H54 (cell line): ENCODE results near the gene SPECC1L.
"Not testable (repeated sequence)": the region's sequence is repeated elsewhere in the genome, so short reads cannot be mapped to it uniquely, and the experiment has no call there.

Experiments
- DNase-seq: peaks from one replicate; pipeline ENCODE4 v3.0.0; 2011; ENCODE audit warnings: low spot score, mixed read lengths; ENCODE audit not compliant: insufficient read length
- FAIRE-seq: peaks from 3 replicates; lab custom pipeline; 2011; peaks lifted over from hg19 to GRCh38; lab: Jason Lieb, UNC
- POLR2A ChIP-seq: IDR thresholded peaks from 2 replicates; pipeline ENCODE4 v1.6.1; 2011; ENCODE audit warnings: low read depth, mild to moderate bottlenecking, low read length

Gene SPECC1L

DNA sequence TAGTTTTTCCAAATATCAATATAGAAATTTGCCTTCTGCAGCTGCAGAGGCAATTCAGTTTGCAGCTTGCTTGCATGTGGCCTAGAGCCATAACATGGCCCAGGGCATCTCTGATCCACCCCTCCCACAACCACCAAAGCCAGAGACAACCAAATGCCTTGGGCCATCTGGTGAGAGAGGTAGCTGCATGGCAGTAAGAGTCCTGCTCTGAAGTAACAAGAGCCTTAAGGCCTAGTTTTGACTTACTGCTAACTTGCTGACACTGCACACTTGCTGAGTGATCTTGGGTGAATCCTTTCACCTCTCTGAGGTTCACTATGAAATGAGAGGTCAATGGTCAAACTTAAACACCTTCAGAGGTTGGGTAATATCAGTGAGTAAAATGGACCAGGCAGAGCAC lies 4.9 kb upstream of the SPECC1L start:
- FAIRE-seq (no peak), DNase-seq (no peak)
- TF ChIP-seq POLR2A: no peak

DNA sequence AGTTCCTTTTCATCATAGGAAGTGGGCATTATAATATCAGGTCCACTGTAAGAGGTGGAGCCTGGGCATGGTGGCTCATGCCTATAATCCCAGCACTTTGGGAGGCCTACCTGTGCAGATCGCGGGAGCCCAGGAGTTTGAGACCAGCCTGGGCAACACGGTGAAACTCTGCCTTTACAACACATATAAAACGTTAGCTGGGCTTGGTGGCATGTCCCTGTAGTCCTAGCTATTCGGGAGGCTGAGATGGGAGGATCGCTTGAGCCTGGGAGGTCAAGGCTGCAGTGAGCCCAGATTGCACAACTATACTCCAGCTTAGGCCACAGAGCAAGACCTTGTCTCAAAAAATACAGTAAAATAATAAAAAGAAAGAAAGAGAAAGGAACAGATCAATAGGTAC lies 4.1 kb upstream of the SPECC1L start:
- not testable (repeated sequence) for DNase-seq, FAIRE-seq

DNA sequence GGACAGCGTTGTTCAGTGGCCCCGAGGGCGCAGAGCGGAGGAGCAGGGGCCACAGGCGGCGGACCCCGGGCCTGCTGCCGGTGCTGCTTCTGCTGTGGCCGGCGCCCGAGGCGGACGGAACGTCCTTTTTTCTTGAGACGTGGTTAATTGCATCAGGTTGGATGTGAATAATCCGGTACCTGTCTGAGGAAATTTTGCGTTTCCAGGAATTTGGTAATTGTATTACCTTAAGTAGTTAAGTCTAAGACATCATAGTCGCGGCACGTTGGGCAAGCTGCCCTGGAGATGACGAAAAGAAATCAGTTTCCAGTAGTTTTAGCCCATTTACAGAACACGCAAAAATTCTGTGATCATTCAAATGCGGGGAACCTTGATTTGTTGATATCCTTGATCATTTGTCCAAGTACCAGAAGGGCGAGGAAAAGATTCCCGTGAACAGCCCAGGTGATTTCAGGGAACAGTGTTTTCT lies 789 bp downstream of the SPECC1L start:
- FAIRE-seq: no peak
- DNase-seq: no peak

DNA sequence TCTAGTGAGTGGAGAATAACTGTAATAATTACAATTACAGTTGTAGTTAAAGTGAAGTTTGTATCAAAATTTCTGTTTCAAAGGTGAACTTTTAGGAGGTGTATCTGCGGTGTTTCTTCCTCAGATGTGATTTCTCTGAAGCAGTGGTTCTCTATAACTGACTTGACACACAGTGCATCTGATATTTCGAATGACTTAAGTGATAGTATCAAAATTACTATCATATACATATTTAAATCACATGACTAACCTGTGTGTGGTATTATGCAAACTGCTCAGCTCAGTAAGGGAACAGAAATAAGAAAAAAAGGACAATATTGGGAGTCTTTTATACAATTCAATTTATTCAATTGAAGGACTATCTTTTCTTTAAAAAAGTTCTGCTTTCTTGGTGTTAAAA lies 2.4 kb downstream of the SPECC1L start:
- not testable (repeated sequence) for FAIRE-seq, DNase-seq

More for the DNA sequence above, 789 bp downstream of the SPECC1L start:
- TF ChIP-seq POLR2A: no peak

DNA sequence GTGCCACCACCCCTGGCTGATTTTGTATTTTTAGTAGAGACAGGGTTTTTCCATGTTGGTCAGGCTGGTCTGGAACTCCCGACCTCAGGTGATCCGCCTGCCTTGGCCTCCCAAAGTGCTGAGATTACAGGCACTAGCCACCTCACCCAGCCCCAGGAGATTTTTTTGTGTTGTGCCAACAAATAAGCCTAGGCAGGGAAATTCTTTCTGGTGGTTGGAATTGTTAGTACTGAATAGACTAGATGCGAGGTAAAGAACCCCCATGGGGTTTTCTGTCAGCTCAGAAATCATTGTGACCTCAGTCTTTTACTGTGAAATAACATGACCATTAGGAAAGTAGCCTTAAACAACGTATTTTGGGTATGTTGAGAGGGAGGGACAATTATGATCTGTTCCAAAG lies 3.3 kb downstream of the SPECC1L start:
- DNase-seq, FAIRE-seq: not testable (repeated sequence)

GRCh38 chr22:24274696-24275405 lies 4.2 kb downstream of the SPECC1L start:
- not testable (repeated sequence) for DNase-seq, FAIRE-seq

DNA sequence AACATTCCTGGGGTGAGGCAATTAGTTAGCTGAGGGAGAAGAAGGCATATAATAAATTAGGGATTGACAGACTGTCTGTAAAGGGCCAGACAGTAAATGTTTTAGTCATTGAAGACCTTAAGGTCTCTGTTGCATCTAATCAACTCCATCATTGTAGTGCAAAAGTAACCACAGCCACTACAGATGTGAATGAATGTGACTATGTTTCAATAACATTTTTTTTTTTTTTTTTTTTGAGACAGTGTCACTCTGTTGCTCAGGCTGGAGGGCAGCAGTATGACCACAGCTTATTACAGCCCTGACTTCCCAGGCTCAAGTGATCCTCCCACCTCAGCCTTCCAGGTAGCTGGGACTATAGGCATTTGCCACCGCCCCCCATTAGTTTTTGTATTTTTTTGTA lies 9.7 kb downstream of the SPECC1L start:
- not testable (repeated sequence) for FAIRE-seq

DNA sequence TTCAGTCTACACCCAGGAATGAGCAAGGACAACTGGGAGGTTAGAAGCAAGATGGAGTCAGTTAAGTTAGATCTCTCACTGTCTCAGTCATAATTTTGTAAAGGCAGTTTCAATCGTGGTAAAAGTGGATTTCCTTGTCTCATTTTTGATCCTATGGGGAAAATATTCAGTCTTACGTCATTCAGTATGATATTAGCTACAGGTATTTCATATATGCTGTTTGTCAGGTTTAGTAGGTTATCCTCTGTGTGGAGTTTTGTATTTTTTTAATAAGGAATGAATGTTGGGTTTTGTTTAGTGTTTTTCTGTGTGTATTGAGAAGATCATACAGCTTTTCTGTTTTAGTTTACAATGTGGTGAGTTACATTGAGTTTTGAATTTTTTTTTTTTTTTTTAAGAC lies 11.8 kb downstream of the SPECC1L start:
- no peak for FAIRE-seq
- no peak for DNase-seq
- no peak for TF ChIP-seq POLR2A

More for the DNA sequence above, 9.7 kb downstream of the SPECC1L start:
- not testable (repeated sequence) for DNase-seq

GRCh38 chr22:24284747-24285203 lies 14.1 kb downstream of the SPECC1L start:
- FAIRE-seq (no peak), DNase-seq (no peak)
- TF ChIP-seq POLR2A: no peak

- no peak for FAIRE-seq
- no peak for DNase-seq
- TF ChIP-seq POLR2A: no peak
These were observed 14.6 kb downstream of the SPECC1L start for GRCh38 chr22:24285245-24285644.

GRCh38 chr22:24287212-24287611 lies 16.6 kb downstream of the SPECC1L start:
- FAIRE-seq, DNase-seq: not testable (repeated sequence)

DNA sequence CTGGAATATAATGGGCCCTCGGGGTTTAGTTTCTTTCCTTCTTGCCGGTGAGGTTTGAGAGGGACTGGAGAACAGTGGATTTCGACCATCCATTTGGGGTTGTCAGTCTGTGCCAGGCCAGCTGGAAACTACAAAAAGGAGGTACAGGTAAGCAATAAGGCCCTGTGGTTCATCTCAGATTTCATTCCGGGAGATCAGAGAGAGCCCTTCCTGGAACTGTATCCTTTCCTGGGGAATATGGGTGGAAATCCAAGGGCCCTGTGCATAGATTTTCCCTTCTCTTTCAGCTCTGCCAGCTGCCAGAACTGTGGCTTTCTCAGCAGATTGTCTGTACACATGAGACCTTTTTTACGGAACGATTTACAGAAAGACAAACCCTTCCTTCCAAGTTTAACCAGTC lies 17.2 kb downstream of the SPECC1L start:
- DNase-seq, FAIRE-seq: not testable (repeated sequence)

- FAIRE-seq (peak; percentile 70), DNase-seq (peak; percentile 17)
- no peak for TF ChIP-seq POLR2A
These were observed 18.5 kb downstream of the SPECC1L start for GRCh38 chr22:24289114-24289513.

DNA sequence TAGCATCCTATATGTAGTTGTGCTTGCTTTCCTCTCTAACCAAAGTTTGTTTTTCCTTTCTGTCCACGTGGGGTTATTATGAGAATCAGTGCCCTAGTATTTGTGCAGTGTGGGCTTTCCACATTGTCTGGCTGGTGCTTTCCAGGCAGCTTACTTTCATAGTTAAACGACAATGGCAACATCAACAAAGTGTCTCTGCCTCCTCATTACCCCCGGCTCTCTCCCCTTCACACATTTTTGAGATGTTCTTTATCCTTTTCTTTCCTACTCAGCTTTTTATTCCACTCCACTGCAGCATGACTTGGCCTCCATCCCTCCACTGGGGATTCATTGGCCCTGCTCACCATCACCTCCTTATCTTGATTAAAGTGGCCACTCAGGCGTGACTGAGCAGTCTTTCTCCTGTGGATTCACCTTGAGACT lies 19.1 kb downstream of the SPECC1L start:
- no peak for TF ChIP-seq POLR2A
- FAIRE-seq (peak; percentile 6), DNase-seq (no peak)

- DNase-seq (no peak), FAIRE-seq (no peak)
- TF ChIP-seq POLR2A: no peak
These were observed 19.8 kb downstream of the SPECC1L start for GRCh38 chr22:24290459-24290858.
